OCI-LY7 (cell line): Measurements from ENCODE around the gene GLI3. TPM values are rescaled to one million over a fixed set of nuclear protein-coding genes. Genes with fewer than 3 reads are reported as not detected.

Source experiments
- BruUV-seq: library from RNA; stranded (reverse); fragments of 400-500 nt; replicated peaks from 2 replicates; lab custom pipeline; 2021; lab: Mats Ljungman, UMichigan
- CTCF ChIA-PET: fragments of 300-600 bp; sonication (Branson Sonifier 250); formaldehyde crosslinking; loops from one replicate; lab custom pipeline; 2022; ENCODE audit warnings: antibody characterized with exemption; ENCODE audit not compliant: unreplicated experiment; lab: Charles Lee
- POLR2A ChIA-PET: fragments of 300-600 bp; sonication (Branson Sonifier 250); formaldehyde crosslinking; loops from one replicate; lab custom pipeline; 2022; ENCODE audit warnings: antibody characterized with exemption; lab: Charles Lee
- DNase-seq: peaks from one replicate; pipeline ENCODE4 v3.0.0-alpha.2; 2015; ENCODE audit warnings: low spot score
- H2AFZ ChIP-seq: fragments of 200-600 bp; sonication (generic), shearing (Covaris generic); 2 replicates; pipeline ENCODE4 v1.6.1; 2014; ENCODE audit warnings: mild to moderate bottlenecking, antibody characterized with exemption, low read length, moderate library complexity
- H3K27ac ChIP-seq: fragments of 200-600 bp; sonication (generic); 2 replicates; pipeline ENCODE4 v1.5.1; 2014; ENCODE audit warnings: mixed run types, low read depth, mild to moderate bottlenecking, moderate library complexity, low read length, inconsistent platforms; ENCODE audit not compliant: poor library complexity, severe bottlenecking
- H3K36me3 ChIP-seq: fragments of 200-600 bp; sonication (generic); 2 replicates; pipeline ENCODE4 v1.6.1; 2014; ENCODE audit warnings: mild to moderate bottlenecking, antibody characterized with exemption, low read length, moderate library complexity, mixed read lengths; ENCODE audit not compliant: insufficient read depth
- H3K4me1 ChIP-seq: fragments of 200-600 bp; sonication (generic); 2 replicates; pipeline ENCODE4 v1.5.1; 2014; ENCODE audit warnings: mild to moderate bottlenecking, low read length; ENCODE audit not compliant: insufficient read depth, poor library complexity, severe bottlenecking
- H3K4me2 ChIP-seq: fragments of 200-600 bp; sonication (generic); 2 replicates; pipeline ENCODE4 v1.6.1; 2014; ENCODE audit warnings: mild to moderate bottlenecking, low read length
- H3K4me3 ChIP-seq: fragments of 200-600 bp; sonication (generic); 2 replicates; pipeline ENCODE4 v1.5.1; 2014; ENCODE audit warnings: mild to moderate bottlenecking, low read depth, low read length; ENCODE audit not compliant: poor library complexity, severe bottlenecking
- H3K79me2 ChIP-seq: fragments of 200-600 bp; sonication (generic); 2 replicates; pipeline ENCODE4 v1.6.1; 2016; ENCODE audit warnings: low read depth, mild to moderate bottlenecking, low read length, moderate library complexity, mixed read lengths; ENCODE audit not compliant: insufficient read depth
- H3K9me2 ChIP-seq: fragments of 200-600 bp; sonication (generic); 2 replicates; pipeline ENCODE4 v1.6.1; 2016; ENCODE audit warnings: mild to moderate bottlenecking, low read length, mixed read lengths; ENCODE audit not compliant: insufficient read depth
- H3K9me3 ChIP-seq: fragments of 200-600 bp; sonication (generic); 2 replicates; pipeline ENCODE4 v1.6.1; 2014; ENCODE audit warnings: mild to moderate bottlenecking, mixed run types, low read length, mixed read lengths
- H4K20me1 ChIP-seq: fragments of 200-600 bp; sonication (generic); 2 replicates; pipeline ENCODE4 v1.6.1; 2014; ENCODE audit warnings: mild to moderate bottlenecking, antibody characterized with exemption, low read length, moderate library complexity, mixed read lengths; ENCODE audit not compliant: insufficient read depth
- EZH2phosphoT487 ChIP-seq: fragments of 200-600 bp; sonication (generic); IDR thresholded peaks from 2 replicates; pipeline ENCODE4 v1.6.1; 2018; ENCODE audit warnings: low read depth, borderline replicate concordance, mild to moderate bottlenecking, mixed run types, antibody characterized with exemption, low read length, moderate library complexity, mixed read lengths
- intact Hi-C: fragments of 100-400 bp; cut with micrococcal nuclease; formaldehyde crosslinking; loops from one replicate; pipeline ENCODE4 v1.10.0; 2022; ENCODE audit not compliant: unreplicated experiment
- total RNA-seq, 2 experiments: library from RNA; depleted of rRNA in 1 of 2; stranded (reverse); fragments of >200 nt in 1 of 2; shearing (Covaris generic) in 1 of 2; gene quantifications; 2 replicates each; pipeline ENCODE4 v1.2.3, GENCODE V29; 2014 to 2022
- TF ChIP-seq, protein P1 (sequence below): fragments of 200-600 bp; sonication (generic); conservative IDR thresholded peaks from 2 replicates; pipeline ENCODE4 v1.5.1; 2014; ENCODE audit warnings: mild to moderate bottlenecking, antibody characterized with exemption, low read length, moderate library complexity, mixed read lengths

Gene GLI3
- total RNA-seq, 2 experiments from 2014 or later = not detected

DNA sequence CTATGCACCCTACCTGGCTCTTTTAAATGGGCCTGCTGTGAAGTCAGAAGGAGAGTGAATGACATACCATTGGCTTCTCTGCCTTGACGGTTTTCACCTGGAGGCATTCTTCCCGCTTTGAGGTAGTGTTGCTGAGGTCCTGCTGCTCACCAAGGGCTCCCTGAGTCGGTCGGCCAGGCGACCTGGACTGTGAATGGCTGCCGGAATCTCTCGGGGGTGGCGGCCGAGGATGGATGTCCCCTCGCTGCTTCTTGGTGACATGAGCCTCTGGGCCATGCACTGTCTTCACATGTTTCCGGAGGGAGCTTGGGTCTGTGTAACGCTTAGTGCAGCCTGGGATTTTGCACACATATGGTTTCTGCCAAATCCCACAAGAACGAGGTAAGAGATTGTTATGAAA is 264.7 kb downstream of the GLI3 start:
- no peaks in the 10 kb centered on the region for H3K4me1 ChIP-seq
- ChIA-PET POLR2A (no interaction called here), CTCF (no interaction called here)
- no peaks in the 10 kb centered on the region for H4K20me1 ChIP-seq
- no peaks in the 10 kb centered on the region for H3K9me3 ChIP-seq
- H3K4me2 ChIP-seq = no peak overlapping the region
- no peaks in the 10 kb centered on the region for H3K79me2 ChIP-seq
- H3K36me3 ChIP-seq = no peaks in the 10 kb centered on the region
- no peaks in the 10 kb centered on the region for H3K9me2 ChIP-seq
- TF ChIP-seq, protein P1, sequence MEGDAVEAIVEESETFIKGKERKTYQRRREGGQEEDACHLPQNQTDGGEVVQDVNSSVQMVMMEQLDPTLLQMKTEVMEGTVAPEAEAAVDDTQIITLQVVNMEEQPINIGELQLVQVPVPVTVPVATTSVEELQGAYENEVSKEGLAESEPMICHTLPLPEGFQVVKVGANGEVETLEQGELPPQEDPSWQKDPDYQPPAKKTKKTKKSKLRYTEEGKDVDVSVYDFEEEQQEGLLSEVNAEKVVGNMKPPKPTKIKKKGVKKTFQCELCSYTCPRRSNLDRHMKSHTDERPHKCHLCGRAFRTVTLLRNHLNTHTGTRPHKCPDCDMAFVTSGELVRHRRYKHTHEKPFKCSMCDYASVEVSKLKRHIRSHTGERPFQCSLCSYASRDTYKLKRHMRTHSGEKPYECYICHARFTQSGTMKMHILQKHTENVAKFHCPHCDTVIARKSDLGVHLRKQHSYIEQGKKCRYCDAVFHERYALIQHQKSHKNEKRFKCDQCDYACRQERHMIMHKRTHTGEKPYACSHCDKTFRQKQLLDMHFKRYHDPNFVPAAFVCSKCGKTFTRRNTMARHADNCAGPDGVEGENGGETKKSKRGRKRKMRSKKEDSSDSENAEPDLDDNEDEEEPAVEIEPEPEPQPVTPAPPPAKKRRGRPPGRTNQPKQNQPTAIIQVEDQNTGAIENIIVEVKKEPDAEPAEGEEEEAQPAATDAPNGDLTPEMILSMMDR = no peak
- TF ChIP-seq EZH2phosphoT487 = no peak
- intact Hi-C loops = no loop called here
- no TSS peak for BruUV-seq
- no peak overlapping the region for H3K4me3 ChIP-seq
- H2AFZ ChIP-seq = no peak overlapping the region
- DNase-seq = no peak
- H3K27ac ChIP-seq = no peak overlapping the region

- no TSS peak for BruUV-seq
- H3K36me3 ChIP-seq = no peaks in the 10 kb centered on the region
- DNase-seq = no peak
- H3K4me2 ChIP-seq = no peak overlapping the region
- no peak for TF ChIP-seq EZH2phosphoT487
- TF ChIP-seq, protein P1 = no peak
- no peaks in the 10 kb centered on the region for H3K9me3 ChIP-seq
- ChIA-PET CTCF (no interaction called here), POLR2A (no interaction called here)
- H3K4me1 ChIP-seq = no peaks in the 10 kb centered on the region
- H3K27ac ChIP-seq = no peak overlapping the region
- H3K79me2 ChIP-seq = no peaks in the 10 kb centered on the region
- intact Hi-C loops = no loop called here
- no peak overlapping the region for H2AFZ ChIP-seq
- no peak overlapping the region for H3K4me3 ChIP-seq
- H4K20me1 ChIP-seq = no peaks in the 10 kb centered on the region
- no peaks in the 10 kb centered on the region for H3K9me2 ChIP-seq
Observed at GRCh38 chr7:41971640-41972187, 265.3 kb downstream of the GLI3 start.

DNA sequence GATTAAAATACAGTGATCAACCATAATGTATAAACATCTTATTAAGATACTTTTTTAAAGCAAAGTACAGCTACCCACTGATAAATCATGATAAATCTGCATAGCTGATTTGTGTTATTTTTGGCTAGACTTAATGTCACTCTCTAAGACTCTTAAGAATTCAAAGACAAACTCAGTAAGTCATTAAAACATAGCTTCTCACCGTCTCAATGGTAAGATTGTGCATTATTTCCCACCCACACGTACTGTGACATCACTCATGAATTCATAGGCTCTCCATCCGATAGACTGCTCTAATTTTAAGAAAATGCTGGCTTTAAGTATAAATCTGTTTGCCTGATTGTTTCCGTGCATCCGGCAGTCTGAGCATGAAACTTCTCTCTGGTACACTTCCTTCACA is 266.1 kb downstream of the GLI3 start:
- Histone ChIP-seq H3K36me3 (no peaks in the 10 kb centered on the region), H3K4me3 (no peak overlapping the region), H3K9me2 (no peaks in the 10 kb centered on the region), H2AFZ (no peak overlapping the region), H3K4me1 (no peaks in the 10 kb centered on the region), H3K4me2 (no peak overlapping the region), H3K27ac (no peak overlapping the region), H4K20me1 (no peaks in the 10 kb centered on the region), H3K79me2 (no peaks in the 10 kb centered on the region), H3K9me3 (no peaks in the 10 kb centered on the region)
- ChIA-PET CTCF (no interaction called here), POLR2A (no interaction called here)
- DNase-seq = no peak
- intact Hi-C loops = no loop called here
- BruUV-seq = no TSS peak
- TF ChIP-seq, protein P1 = no peak
- no peak for TF ChIP-seq EZH2phosphoT487
